GM18520 (cell line): ENCODE measurements around the gene EPO.
"Not testable (repeated sequence)": the region's sequence is repeated elsewhere in the genome, so short reads cannot be mapped to it uniquely, and the experiment has no call there.

ENCODE experiments used
- ATAC-seq: cut with Tn5 transposase; IDR thresholded peaks from one replicate; pipeline ENCODE4 v1.9.1; 2021; ENCODE audit not compliant: unreplicated experiment

The EPO gene

DNA sequence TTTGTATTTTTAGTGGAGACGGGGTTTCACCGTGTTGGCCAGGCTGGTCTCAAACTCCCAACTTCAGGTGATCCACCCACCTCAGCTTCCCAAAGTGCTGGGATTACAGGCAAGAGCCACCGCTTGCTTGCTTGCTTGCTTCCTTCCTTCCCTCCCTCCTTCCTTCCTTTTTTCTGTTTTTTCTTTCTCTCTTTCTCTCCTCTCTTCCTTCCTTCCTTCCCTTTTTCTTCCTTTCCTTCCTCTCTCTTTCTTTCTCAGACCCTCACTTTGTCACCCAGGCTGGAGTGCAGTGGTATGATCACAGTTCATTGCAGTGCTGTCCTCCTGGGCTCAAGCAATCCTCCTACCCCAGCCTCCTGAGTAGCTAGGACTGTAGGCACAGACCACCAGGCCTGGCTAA is 19.2 kb upstream of the EPO start:
- not testable (repeated sequence) for ATAC-seq

GRCh38 chr7:100705320-100705752 is 14.9 kb upstream of the EPO start:
- ATAC-seq = peak; percentile 34

DNA sequence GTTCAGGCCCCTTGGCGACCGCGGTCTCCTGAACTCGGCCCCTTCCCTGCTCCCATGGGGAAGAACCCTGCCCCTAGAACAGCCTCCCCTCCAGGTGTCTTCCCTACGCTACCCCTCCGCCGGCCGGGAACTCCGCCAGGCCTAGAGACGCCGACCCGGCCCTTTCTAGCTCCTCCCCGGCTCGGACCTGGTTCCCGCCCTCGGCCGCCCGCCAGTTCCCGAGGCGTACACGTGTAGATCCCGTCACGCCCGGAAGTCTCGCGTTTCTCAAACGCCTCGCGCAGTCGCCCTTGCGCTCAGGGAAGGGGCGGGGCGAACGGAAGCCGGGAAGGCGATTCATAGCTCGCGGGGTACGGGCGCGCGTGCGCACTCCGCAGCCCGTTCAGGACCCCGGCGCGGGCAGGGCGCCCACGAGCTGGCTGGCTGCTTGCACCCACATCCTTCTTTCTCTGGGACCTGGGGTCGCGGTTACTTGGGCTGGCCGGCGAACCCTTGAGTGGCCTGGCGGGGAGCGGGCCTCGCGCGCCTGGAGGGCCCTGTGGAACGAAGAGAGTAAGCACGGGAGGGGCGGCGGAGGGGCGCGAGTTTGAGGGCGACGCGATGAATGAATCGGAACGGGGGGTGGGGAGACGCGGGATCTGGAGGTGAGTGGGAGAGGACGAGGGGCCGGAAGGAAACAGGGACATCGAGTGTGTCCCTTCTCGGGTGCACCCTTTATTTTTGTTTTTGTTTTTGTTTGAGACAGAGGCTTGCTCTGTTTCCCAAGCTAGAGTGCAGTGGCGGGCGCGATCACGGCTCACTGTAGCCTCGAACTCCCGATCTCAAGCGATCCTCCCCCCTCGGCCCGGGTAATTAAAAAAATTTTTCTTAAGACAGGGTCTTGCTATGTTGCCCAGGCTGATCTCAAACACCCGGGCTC is 14.3 kb upstream of the EPO start, which contains the start of gene POP7:
Gene POP7, plus strand, starts transcription at position 369 of the 919 bp plus-strand sequence. CDS start 710 bp downstream, outside the sequence.
- ATAC-seq = peak; percentile 86

GRCh38 chr7:100706672-100707311 is 13.5 kb upstream of the EPO start:
- ATAC-seq = no peak

DNA sequence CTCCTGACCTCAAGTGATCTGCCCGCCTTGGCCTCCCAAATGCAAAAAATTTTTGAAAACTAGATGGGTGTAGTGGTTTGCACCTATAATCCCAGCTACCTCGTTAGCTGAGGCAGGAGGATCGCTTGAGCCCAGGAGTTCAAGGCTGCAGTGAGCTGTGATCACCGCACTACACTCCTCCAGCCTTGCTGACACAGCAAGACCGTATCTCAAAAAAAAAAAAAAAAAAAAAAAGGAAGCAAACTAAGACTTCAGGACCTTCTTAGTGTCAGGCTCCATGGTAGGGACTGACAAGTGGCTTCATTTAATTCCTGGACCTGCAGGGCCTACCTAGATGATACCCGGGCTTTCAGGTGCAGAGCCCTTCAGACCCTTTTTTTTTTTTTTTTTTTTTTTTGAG is 11.9 kb upstream of the EPO start:
- ATAC-seq = no peak

DNA sequence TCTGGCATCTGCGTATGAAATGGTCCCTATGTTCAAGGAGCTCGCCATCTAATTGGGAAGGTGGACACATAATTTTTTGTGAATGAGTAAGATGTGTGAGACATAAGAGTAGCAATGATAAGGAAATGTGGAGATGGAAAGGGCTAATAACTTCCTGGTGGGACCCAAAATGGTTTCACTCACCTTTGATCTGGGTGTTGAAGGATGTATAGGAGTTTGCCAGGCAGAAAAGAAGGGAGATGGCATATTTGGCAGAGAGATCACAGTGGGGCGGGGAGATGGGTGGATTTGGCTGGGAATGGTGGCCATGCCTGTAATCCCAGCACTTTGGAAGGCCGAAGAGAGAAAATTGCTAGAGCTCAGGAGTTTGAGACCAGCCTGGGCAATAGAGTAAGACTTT is 9.8 kb upstream of the EPO start:
- no peak for ATAC-seq

- no peak for ATAC-seq
Observed at GRCh38 chr7:100711369-100711768, 8.9 kb upstream of the EPO start.

GRCh38 chr7:100714725-100715124 is 5.5 kb upstream of the EPO start:
- no peak for ATAC-seq

- not testable (repeated sequence) for ATAC-seq
Observed at GRCh38 chr7:100717073-100717472, 3.2 kb upstream of the EPO start.

GRCh38 chr7:100719523-100720278 is 567 bp upstream of the EPO start:
- ATAC-seq = no peak

GRCh38 chr7:100720671-100721504 is 620 bp downstream of the EPO start:
- ATAC-seq = no peak

- ATAC-seq = no peak
Observed at GRCh38 chr7:100721505-100721812, 1.2 kb downstream of the EPO start.

- no peak for ATAC-seq
Observed at GRCh38 chr7:100722480-100723212, 2.4 kb downstream of the EPO start.

DNA sequence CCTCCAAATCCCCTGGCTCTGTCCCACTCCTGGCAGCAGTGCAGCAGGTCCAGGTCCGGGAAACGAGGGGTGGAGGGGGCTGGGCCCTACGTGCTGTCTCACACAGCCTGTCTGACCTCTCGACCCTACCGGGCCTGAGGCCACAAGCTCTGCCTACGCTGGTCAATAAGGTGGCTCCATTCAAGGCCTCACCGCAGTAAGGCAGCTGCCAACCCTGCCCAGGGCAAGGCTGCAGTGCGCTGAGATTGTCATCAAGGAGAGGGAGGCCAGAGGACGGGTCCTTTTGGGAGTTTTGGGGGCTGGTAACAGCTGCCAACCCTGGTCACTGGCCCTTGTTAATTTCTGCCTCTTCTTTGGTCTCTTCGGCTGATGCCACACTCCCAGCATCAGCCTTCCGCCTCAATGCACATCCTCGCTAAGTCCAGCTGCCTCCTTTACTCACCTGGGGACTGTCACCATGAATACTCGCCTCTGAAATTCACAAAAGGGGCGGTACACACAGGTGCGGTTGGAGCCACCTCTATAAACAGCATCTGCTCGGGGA is 3.5 kb downstream of the EPO start:
- no peak for ATAC-seq

DNA sequence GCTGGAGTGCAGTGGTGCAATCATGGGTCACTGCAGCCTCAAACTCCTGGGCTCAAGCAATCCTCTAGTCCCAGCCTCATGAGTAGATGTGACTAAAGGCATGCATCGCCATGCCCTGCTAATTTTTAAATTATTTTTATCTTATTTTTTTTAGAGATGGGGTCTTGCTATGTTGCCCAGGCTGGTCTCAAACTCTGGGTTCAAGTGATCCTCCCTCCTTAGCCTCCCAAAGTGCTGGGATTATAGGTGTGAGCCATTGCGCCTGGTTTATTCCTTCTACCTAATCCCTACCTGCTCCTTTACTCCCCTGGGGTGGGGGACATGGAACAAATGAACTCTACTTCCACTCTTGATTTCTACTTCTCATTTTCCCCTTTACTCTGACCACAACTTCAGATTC is 4.1 kb downstream of the EPO start:
- ATAC-seq = not testable (repeated sequence)

DNA sequence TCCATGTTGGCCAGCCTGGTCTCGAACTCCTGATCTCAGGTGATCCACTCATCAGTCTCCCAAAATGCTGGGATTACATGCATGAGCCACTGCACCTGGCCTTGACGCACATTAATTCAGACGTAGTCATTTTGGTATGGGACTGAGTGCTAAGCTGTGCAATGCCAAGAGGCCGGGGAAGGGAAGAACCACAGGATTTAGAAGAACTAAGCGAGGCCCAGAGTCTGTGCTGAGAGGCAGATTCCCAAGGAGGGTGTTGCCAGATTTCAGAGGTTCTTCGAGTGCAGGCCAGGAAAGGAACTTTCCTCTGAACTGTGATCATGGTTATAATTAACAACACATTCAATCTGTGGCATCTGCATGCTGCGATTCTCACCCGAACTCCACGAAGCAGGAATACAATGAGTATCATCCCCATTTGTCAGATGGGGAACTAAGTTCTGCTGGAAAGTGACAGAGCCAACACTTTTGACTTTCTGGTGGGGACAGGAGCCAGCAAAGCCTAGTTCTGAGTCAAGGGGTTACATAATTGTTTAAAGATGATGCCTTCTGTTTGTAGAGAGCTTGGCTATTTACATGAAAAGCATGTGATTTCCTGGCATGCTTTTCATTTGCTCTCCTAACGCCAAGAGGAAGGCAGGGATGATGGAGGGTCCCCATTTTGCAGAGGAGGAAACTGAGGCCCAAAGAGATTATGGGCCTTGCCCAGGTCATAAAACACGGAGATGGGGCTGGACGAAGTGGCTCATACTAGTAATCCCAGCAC is 6.9 kb downstream of the EPO start:
- ATAC-seq = no peak

DNA sequence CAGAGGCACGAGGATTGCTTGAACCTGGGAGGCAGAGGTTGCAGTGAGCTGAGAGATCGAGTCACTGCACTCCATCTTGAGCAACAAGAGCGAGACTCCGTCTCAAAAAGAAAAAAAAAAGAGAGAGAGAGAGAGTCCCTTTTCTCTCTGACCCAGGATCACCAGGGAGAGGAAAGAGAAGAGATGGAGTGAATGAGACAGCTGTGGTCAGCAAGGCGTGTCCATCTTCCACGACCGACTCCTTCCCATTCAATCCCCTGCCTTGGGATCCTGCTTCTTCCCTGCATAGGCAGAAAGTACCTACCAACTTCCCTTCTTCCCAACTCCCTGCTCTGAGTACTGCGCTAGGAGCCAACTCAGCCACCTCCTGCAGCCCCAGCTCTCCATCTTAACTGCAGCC is 7.9 kb downstream of the EPO start:
- ATAC-seq = no peak

DNA sequence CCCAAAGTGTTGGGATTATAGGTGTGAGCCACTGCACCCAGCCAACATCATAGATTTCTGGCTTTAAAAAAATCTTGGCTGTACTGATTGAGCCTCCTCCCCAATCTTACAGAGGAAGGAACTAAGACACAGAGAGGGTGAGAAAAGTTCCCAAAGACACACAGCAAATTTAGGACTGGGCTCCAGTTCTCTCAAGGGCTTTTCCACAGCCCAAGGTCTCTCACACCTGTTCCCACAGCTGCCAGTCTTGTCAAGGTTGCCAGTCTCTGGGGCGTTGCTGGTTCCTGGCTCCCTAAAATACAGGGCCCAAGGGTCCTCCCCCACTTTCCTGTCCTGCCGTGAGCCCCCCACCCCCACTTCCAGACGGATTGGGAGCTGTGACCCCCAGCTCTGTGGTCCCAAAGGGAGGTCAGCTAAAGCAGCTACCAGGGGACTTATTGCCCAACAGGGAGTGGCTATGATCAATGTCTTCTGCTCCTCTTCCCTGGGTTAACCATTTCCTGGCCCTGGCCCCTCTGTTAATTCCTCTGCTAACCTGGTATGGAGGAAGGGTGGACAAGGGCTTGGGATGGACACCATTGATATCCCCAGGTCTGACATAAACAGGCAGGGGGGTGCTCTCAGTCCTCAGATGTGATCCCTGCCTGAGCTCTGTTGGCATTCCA is 10.0 kb downstream of the EPO start:
- no peak for ATAC-seq
